HT1080 (cell line): ENCODE results near the gene DEPDC5. TPM values are rescaled to one million over a fixed set of nuclear protein-coding genes. Genes with fewer than 3 reads are reported as not detected.
A peak's percentile ranks its signal among the peaks of the same experiment; 100 is the strongest.
"Not testable (repeated sequence)": the region's sequence is repeated elsewhere in the genome, so short reads cannot be mapped to it uniquely, and the experiment has no call there.

Source experiments
- DNase-seq: peaks from one replicate; pipeline ENCODE4 v3.0.0-alpha.2; 2015; ENCODE audit warnings: low read depth
- polyA plus RNA-seq, 2 experiments: library from polyadenylated mRNA; depleted of rRNA; stranded (reverse); fragments of >200 nt; gene quantifications; 2 replicates each; pipeline ENCODE4 v1.2.3, GENCODE V29; 2015
- total RNA-seq: library from RNA; depleted of rRNA; stranded (reverse); fragments of >200 nt; shearing (Covaris generic); gene quantifications from 2 replicates; pipeline ENCODE4 v1.2.3, GENCODE V29; 2014; rRNA removed

The DEPDC5 gene
- 7.4 and 8.7 TPM in 2 replicates for total RNA-seq
- polyA plus RNA-seq (2015; cell fraction: cytosol; rRNA removed): 5.7 and 7.2 TPM in 2 replicates
- 14.8 TPM in 2 replicates for polyA plus RNA-seq (2015; cell fraction: nucleus; rRNA removed)

GRCh38 chr22:31753634-31754501 lies at the start of gene DEPDC5:
DEPDC5 (plus strand) TSS chr22:31754019; CDS start chr22:31754922, 903 bp downstream.
- peak; percentile 95 for DNase-seq

- no peak for DNase-seq
These were observed 46.3 kb upstream of the DEPDC5 start for GRCh38 chr22:31707519-31707918.

- not testable (repeated sequence) for DNase-seq
These were observed 42.6 kb upstream of the DEPDC5 start for GRCh38 chr22:31711226-31711625.

GRCh38 chr22:31715147-31715778 lies 38.6 kb upstream of the DEPDC5 start:
- no peak for DNase-seq

GRCh38 chr22:31719850-31720471 lies 33.9 kb upstream of the DEPDC5 start:
- no peak for DNase-seq

GRCh38 chr22:31723723-31724122 lies 30.1 kb upstream of the DEPDC5 start:
- DNase-seq: no peak

GRCh38 chr22:31726692-31727091 lies 27.1 kb upstream of the DEPDC5 start:
- no peak for DNase-seq

GRCh38 chr22:31728857-31729256 lies 25.0 kb upstream of the DEPDC5 start:
- no peak for DNase-seq

GRCh38 chr22:31730344-31730711 lies 23.5 kb upstream of the DEPDC5 start:
- DNase-seq: no peak

- no peak for DNase-seq
These were observed 21.6 kb upstream of the DEPDC5 start for GRCh38 chr22:31732089-31732829.

GRCh38 chr22:31733580-31734079 lies 20.2 kb upstream of the DEPDC5 start:
- no peak for DNase-seq

- peak; percentile 69 for DNase-seq
These were observed 19.3 kb upstream of the DEPDC5 start for GRCh38 chr22:31734512-31734911.

GRCh38 chr22:31736458-31736857 lies 17.4 kb upstream of the DEPDC5 start:
- DNase-seq: no peak

- no peak for DNase-seq
These were observed 15.9 kb upstream of the DEPDC5 start for GRCh38 chr22:31737932-31738331.

- no peak for DNase-seq
These were observed 15.3 kb upstream of the DEPDC5 start for GRCh38 chr22:31738566-31738965.

- DNase-seq: no peak
These were observed 14.0 kb upstream of the DEPDC5 start for GRCh38 chr22:31739795-31740201.

- not testable (repeated sequence) for DNase-seq
These were observed 13.5 kb upstream of the DEPDC5 start for GRCh38 chr22:31740314-31740713.

- no peak for DNase-seq
These were observed 11.7 kb upstream of the DEPDC5 start for GRCh38 chr22:31742115-31742514.

- no peak for DNase-seq
These were observed 11.1 kb upstream of the DEPDC5 start for GRCh38 chr22:31742682-31743081.

- no peak for DNase-seq
These were observed 9.9 kb upstream of the DEPDC5 start for GRCh38 chr22:31743871-31744270.

- DNase-seq: no peak
These were observed 6.4 kb upstream of the DEPDC5 start for GRCh38 chr22:31747441-31747840.
